GM21423 (cell line): ENCODE data around the gene GP1BB.
"Not testable (repeated sequence)": the region's sequence is repeated elsewhere in the genome, so short reads cannot be mapped to it uniquely, and the experiment has no call there.

Experiments
- ATAC-seq: cut with Tn5 transposase; IDR thresholded peaks from one replicate; pipeline ENCODE4 v1.9.1; 2021; ENCODE audit warnings: mild to moderate bottlenecking, moderate library complexity; ENCODE audit not compliant: unreplicated experiment

The GP1BB gene

DNA sequence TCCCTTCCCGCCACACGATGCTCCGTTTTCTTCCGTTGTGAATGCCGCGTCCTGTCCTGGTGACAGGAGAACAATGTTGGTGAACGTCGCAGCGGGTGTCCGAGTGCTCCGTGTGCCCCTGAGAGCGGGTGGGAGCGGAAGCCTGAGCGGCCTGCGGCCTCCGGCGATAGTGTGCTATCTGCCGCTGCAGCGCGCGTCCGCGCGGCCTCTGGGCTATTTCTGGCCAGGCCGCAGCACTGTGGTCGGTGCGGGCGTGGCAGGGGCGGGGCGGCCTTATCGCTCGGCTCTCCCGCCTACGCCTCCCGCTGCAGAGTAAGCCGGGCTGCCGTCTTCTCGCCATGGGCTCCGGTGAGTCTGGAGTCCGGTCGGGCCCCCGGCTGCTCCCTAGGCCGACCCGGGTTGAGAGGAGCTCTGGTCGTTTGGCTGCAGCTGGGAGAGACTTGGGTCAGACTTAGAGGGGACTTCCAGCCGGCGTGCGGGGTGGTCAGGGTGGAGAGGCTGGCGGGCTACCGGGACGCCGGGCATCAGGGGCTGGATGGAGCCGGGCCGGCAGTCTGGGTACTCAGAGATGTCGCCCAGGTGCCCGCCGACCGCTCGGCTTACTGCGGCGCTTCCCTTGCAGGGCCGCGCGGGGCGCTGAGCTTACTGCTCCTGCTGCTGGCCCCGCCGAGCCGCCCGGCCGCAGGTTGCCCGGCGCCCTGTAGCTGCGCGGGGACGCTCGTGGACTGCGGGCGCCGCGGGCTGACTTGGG is at the start of gene GP1BB:
TSS of gene GP1BB (plus strand) at position 308 of the 751 bp plus-strand sequence. CDS start at position 339, 31 bp downstream.
- ATAC-seq: no peak

DNA sequence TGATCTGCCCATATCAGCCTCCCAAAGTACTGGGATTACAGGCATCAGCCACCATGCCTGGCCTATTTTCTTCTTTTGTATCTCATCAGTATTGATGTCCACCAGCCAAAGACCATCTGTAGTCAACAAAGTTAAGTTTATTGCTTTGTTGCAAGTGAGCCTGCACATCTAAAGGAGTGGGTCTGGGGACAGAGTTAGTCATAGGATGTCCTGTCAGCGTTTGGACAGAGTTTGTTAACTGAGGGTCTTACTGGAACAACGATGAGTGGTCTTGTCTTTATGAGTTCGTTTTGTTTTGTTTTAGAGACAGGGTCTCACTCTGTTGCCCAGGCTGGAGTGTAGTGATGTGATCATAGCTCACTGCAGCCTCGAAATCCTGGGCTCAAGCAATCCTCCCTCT is 49.7 kb upstream of the GP1BB start:
- ATAC-seq: no peak

DNA sequence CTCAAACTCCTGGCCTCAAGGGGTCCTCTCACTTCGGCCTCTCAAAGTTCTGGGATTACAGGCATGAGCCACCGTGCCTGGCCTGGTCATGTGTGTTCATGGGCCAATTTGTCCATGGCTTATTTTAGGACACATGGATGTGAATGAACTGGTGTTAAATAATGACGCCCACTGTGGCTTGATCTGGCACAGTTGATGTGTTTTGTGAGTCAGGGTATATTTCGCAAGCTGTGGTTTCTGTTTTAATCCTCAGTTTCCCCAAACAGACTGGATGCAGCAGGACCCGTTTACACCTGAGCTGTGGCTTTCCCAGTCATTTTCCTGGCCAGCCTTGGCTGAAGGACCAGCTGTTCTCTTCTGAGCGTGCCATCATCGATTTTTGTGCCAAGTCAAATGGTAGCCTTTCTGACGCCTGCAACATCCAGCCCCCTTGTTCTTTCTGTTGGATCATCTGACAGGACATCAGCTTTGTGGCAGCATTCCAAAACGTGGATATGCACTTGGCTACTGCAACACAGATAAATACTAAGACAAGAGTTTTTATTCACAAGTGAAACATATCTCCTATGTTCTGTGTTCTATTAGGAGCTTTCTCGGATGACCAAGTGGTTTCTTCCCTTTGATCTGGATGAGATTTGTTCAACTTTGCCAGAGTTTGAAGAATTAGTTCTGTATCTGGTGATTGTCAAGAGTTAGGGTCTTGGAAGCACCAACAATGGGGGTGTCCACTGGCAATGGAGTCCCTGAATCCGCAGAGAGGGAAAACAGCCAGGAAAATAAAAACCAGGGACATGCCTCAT is 49.0 kb upstream of the GP1BB start:
- ATAC-seq: no peak

DNA sequence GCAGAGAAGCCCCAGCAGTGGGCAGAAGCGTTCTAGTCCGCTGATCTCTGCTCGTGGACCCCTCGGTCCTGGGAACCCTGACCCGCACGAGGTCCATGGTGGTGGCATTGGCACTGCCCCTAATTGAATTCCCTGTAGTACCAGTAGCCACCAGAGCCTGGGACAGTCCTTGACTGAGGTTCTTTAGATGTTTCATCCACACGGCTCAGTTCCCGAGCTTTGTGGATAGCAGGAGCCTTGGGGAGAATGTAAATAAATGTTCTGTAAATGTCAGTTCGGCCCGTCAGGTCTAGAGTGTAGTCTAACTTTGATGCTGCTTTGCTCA is 48.4 kb upstream of the GP1BB start:
- ATAC-seq: no peak

DNA sequence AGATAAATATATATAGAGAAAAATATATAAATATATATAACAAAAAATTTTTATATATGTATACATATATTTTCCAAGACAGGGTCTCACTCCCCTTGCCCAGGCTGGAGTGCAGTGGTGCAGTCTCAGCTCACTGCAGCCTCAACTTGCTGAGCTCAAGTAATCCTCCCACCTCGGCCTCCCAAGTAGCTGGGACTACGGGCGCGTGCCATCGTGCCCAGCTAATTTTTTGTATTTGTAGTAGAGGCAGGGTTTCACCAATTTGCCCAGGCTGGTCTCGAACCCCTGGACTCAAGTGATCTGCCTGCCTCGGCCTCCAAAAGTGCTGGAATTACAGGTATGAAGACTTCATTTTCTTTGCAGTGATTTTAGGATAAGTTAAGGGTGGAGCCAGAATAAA is 47.9 kb upstream of the GP1BB start:
- ATAC-seq: no peak

DNA sequence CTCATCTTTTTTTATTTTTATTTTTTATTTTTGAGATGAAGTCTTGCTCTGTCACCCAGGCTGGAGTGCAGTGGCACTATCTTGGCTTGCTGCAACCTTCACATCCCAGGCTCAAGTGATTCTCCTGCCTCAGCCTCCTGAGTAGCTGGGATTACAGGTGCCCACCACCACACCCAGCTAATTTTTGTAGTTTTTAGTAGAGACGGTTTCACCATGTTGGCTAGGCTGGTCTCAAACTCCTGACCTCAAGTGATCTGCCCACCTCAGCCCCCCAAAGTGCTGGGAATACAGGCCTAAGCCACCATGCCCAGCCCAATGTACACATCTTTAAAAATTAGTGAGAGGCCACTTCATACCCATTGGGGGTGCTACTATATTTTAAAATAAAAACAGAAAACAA is 46.9 kb upstream of the GP1BB start:
- not testable (repeated sequence) for ATAC-seq

DNA sequence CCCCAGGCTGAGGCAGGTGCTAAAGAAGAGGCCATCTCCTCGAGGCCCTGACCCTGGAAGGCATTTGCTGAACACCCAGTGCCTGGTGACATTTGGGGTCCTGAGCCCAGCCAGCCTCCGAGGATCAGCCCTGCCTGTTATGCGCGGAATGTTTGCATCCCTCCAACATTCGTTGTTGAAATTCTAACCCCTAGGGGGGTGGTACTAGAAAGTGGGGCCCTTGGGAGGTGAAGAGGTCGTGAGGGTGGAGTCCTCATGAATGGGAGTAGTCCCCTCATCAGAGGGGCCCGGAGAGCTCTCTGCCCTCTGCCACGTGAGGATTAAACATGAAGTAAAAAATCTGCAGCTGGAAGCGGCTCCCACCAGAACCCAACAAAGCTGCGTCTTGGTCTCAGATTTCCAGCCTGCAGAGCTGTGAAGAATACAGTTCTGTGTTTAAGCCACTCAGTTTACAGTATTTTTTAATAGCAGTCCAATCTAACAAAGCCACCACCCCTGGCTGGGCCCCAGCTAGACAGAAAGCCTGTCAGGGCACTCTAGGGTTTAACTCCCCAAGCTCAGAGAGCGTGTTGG is 44.3 kb upstream of the GP1BB start:
- ATAC-seq: no peak

DNA sequence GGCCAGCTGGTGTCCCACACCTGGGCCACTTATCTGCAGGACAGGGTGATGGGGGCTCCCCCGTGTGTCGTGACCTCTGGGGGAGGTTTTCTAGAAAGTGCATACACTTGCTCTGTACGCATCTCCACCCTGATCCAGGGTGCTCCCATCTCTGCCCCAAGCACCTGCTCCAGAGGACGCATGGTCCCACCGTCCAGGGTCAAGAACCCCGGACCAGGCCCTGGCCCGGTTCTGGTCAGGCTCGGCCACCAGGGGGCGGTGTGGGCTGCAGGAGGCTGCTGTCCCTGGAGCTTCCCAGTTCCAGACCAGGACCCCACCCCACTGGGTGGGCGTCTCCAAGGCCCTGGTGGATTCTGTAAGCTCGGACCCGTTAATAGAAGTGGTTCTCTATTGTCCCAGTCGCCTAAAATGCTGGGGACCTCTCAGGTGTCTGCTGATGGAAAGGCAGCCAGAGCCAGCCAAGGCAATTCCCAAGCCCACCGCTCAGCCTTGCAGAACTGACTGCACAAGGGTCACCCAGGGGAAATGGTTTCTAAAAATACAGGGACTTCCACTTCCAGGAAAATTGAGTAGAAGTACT is 43.7 kb upstream of the GP1BB start:
- no peak for ATAC-seq

DNA sequence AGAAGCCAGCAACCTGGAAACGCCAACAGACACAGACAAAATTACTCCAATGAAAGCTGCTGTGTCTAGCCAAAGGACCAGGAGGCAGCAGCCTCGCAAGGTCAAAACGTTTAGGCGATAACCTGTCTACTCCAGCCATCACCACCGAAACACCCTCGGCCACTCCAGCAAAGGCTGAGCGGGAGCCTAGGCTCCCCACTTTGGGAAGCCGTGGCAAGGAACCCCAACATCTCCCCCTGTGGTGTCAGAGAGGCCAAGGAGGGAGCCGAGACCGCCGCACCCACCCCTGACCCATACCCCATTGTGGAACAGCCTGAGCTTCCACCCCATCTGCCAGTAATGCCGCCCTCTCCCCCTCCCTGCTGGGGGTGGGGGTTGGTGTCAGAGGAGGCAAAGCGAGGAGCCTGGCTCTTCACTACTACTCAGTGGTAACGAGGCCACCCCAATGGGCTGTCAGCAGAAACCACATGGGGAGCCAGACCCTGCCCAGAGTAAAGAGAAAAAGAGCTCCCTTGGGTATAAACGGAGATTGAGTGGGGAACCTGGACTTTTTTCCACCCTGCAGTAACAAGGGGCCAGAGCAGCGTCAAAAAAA is 43.0 kb upstream of the GP1BB start:
- no peak for ATAC-seq

DNA sequence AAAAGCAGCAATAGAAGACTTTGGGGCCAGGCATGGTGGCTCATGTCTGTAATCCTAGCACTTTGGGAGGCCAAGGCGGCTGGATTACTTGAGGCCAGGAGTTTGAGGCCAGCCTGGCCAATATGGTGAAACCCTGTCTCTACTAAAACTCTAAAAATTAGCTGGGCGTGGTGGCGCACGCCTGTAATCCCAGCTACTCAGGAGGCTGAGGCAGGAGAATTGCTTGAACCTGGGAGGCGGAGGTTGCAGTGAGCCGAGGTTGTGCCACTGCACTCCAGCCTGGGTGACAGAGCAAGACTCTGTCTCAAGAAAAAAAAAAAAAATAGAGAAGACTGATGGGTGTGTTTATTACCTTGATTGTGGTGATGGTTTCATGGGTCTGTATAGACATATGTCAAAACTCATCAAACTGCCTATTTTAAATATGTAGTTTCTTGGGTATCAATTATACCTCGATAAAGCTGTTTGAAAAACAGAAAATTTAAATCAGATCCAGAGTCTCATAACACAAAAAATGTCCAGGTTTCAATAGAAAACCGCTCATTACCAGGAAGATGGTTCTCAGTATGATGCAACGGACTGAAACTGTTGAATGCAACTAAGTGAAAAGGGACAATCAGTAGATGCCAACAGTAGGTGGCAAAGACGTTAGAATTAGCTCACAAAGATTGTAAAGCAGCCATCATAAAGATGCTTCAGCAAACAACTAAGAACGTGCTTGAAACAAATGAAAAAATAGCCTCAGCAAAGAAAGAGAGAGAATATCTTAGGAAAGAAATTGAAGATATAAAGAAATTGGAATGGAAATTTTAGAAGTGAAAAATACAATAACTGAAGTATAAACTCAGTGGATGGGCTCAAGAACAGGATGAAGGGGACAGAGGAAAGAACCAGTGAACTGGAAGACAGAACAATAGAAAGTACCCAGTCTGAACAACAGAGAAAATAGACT is 42.2 kb upstream of the GP1BB start:
- ATAC-seq: no peak

DNA sequence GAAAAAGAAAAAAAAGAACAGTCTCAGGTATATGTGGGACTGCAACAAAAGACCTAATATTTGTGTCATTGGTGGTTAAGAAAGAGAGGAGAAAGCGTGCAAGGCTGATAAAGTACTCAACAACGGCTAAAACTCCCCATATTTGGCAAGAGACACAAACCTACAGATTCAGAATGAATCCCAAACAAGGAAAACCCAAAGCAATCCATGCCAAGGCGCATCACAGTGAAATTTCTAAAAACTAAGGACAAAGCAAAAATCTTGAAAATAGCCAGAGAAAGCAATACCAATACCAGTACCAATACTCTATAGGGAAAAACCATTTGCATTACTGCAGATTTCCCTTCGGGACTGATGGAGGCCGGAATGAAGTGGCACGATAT is 41.5 kb upstream of the GP1BB start:
- ATAC-seq: no peak

DNA sequence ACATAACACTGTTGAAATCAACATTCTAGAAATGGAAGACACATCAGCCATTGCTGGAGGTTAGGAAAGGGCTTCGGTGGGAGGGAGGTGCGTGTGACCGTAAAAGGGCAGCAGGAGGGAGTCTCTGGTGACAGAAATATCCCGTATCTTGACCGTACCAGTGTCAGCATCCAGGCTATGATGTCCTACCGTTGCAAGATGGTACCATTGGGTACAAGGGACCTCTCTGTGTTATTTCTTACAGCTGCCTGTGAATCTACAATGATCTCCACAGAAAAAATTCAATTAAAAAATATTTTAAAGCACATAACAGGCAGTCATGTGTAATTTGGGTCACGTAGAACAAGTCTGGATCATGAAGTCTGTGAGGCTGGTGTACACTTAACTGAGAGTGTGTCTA is 36.4 kb upstream of the GP1BB start:
- no peak for ATAC-seq

DNA sequence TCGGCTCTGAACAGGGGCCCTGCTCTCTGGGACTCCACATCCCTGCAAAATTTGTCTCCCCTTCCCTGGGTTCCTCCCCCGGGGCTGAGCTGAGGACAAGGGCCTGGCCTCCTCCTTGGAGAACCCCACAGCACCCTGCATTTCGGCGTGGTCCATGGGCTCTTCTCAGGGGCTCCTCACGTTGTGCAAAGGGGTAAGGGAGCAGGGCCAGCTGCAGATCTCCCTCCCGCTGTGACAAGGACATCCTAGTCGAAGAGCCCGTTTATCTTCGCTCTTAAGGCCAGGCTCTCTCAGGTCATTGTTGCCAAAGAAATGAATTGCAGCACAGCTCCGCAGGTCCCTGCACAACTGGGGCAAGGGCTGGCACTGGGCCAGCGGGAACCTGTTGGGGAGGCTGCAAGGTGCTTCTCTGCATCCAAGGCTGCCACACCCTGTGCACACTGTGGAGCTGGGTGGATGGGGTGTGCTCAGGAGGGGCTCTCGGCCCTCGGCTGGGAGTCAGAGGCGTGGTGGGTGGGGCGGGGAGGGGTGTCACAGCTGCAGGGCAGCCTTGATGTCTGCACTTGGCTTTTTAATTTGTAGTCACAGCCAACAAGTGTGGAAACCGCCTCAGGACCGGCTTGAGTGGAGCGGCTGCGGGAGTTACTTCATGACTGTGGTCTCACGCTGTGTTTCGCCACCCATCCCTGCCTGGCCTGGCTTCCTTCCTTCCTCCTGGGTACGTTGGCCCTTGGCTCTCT is 35.6 kb upstream of the GP1BB start:
- no peak for ATAC-seq

DNA sequence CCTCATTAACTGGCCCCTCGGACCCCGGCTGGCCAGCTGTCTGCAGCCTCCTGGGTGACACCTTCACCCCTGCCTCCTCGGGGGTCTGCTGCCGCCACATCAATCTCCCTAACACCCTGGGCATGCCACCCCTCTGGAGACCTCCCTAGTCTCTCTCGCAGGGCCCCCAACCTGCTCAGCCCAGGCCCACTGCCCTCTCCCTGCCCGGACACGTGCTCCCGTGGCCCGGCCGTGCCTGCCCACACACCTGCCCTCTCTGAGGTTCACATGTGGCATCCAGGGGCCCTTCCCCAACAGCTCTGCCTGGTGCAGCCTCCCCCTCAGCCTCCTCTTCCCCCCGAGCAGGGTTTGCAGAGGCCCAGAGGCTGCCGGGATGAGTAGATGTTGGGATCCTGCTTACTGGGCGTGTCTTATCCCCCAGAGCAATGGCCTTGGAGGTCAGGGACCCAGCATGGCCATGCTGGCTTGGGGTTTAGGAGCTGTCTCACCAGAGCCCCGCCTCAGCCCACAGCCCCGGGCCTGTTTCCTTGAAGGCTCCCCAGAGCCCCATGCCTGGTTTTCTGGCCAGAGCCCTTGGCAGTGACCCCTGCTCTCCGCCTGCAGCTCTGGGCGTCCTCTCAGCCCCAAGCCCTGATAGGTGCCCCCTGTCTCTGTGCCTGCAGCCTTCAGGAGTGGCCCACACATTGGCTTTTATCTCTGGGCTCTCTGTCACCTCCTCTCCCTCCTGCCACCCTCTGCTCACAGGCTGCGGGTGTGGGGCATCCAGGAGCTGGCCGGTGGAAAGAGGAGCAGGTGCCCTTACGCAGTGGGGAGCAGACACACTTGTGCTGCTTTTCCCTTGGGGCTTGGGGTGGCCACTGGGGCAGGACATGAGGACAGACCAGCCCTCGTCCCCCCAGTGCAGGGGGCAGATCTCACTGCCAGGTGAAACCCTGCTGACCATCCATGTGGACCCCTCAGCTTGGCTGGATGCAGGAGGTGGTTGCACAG is 34.7 kb upstream of the GP1BB start:
- ATAC-seq: no peak

DNA sequence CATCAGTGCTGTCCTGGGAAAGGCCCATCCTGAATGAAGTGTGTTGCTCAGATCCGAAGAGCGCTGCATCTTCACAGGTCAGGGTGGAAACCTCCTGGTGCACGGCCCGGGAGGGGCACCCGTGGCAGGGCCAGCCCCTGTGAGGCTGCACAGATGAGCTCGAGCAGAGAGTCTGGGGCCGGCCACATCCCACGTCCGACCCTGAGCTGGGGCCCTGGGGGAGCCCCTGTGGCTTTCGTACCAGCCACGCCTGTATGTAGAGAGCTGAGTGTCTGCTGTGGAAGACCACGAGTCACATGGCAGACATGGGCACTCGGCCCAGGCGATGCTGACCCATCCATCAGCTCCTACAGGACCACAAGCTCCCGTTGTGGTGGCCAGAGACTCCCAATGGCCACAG is 33.9 kb upstream of the GP1BB start:
- ATAC-seq: no peak

DNA sequence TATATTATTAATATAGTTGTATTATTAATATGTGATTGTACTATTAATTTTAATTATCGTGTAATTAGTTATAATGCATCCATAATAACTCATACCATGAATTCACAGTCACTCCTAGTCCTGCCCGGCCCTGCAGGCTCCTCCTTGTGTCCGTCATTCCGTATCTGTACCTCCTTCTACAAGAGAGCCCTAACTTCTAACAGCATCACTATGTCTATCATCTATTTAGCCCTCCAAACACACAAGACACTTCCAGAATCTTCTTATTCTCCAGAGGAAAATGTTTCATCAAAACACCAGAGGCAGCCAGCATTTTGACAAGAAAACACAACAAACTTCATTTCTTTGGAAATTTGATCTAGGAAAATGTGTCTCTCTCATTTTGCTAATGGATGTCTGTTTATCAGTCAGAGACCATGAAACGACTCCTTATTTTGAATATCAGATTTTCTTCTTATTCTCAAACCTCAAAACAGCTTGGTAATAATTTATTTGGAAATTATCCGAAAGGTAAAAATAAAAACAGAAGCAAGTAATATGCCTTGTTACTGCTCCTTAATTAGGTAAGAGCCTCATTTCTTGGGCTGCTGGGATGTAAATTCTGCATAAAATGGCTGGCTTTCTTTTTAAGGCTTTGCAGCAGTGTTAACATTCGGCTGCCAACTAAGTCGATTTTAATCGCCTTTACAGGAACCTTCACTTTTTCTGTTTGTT is 32.2 kb upstream of the GP1BB start:
- ATAC-seq: no peak

DNA sequence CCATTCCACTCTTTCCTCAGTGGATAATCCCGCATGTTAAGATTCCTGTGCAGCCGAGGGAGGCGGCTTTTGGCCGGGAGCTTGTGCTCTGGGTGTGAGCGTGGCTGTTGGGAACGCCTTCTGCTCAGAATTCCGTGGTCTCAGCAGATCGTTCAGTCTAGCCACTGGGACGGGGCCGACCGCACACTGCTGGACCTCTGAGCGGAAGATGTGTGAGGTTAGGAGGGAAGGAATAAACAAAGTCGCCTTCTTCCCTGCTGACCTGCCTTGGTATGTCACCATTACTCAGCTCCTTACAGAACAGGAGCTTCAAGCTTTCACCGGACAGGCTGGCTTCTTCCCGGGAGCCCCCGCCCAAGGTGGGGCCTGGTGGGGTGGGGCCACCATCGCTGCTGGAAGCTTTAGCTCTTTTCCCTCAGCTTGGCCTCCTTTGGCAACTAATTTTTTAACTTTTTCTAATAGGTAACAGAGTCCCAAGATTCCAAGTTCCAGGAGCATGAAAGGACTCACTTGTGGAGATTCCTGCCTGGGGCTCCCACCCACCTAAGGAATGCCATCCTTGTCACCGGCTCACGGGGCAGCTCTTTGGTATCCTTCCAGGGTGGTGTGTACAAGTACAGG is 31.5 kb upstream of the GP1BB start:
- ATAC-seq: no peak
